Gastroesophageal sphincter (tissue), 3 donors: ENCODE data around the gene TMEM266.
A peak's percentile ranks its signal among the peaks of the same experiment; 100 is the strongest.

Experiments
- CTCF ChIP-seq, 4 experiments: fragments of 200-600 bp in 2 of 4; fragments of 450-650 bp in 2 of 4; sonication (generic) in 1 of 4; IDR thresholded peaks; one replicate each; pipeline ENCODE4 v1.5.1; 2017 to 2019; ENCODE audit warnings: antibody characterized with exemption in 4 of 4, mild to moderate bottlenecking in 2 of 4, moderate library complexity in 2 of 4
- EP300 ChIP-seq: sonication (generic); formaldehyde crosslinking; IDR thresholded peaks from one replicate; pipeline ENCODE4 v1.6.1; 2017; ENCODE audit warnings: antibody characterized with exemption, mild to moderate bottlenecking
- POLR2A ChIP-seq, 2 donors: fragments of 450-650 bp; IDR thresholded peaks; one replicate each; pipeline ENCODE4 v1.6.1; 2017; ENCODE audit warnings: antibody characterized with exemption in 2 of 2, mild to moderate bottlenecking in 2 of 2, moderate library complexity in 1 of 2
- POLR2AphosphoS5 ChIP-seq: sonication (generic); formaldehyde crosslinking; IDR thresholded peaks from one replicate; pipeline ENCODE4 v1.6.1; 2017; ENCODE audit warnings: antibody characterized with exemption

DNA sequence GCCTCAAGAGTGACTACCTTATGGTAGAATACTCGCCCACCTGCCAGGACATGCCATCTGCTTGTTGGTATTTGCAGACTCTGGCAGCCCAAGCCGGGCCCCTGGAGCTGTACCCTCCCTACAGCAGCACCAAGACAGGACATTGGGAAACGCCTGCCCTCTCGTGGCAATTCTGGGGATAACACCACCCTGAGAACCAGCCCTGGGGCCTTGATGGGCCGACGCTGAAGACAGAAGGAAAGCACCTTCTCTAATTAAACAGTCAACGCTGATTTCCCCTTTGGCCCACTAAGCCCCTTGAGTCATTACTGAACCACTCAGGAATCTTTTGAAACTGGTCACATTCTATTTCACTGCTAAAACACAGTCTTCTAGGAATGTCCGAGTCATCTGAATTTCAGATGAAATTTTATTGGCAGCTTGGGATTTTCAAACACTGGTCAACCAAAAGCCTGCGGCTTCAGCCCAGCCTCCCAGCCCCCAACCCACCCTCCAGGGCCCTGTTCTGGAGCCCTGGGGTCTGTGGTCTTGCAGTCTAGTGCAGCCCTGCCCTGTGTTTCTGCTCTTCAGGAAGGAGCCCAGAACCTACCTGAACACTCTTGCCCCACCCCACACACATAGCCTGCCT is 91.3 kb downstream of the TMEM266 start:
- TF ChIP-seq POLR2A (IDR thresholded peaks at IDR 0.05) (no peak), CTCF (IDR thresholded peaks at IDR 0.05) (peak in 3 of 4 experiments; percentile 72 to 88 (median 74)), POLR2AphosphoS5 (no peak), EP300 (no peak)
